Activated CD4-positive, CD25-positive, alpha-beta regulatory T cell (primary cell): ENCODE results near the gene TSPAN17.
A peak's percentile ranks its signal among the peaks of the same experiment; 100 is the strongest.

ENCODE experiments used
- DNase-seq, 4 experiments: peaks; one replicate each; lab custom pipeline; 2025; lab: John Stamatoyannopoulos, UW

TSPAN17 gene

GRCh38 chr5:176642675-176643490 lies 4.4 kb upstream of the TSPAN17 start:
- DNase-seq: no peak

GRCh38 chr5:176643491-176644219 lies 3.6 kb upstream of the TSPAN17 start:
- DNase-seq: no peak

- DNase-seq: no peak
These were observed 3.0 kb upstream of the TSPAN17 start for GRCh38 chr5:176644294-176644693.

- DNase-seq: no peak
These were observed 2.2 kb upstream of the TSPAN17 start for GRCh38 chr5:176644878-176645670.

GRCh38 chr5:176646049-176646706 lies 1.1 kb upstream of the TSPAN17 start:
- DNase-seq: no peak

- DNase-seq: no peak
These were observed 616 bp upstream of the TSPAN17 start for GRCh38 chr5:176646707-176647029.

GRCh38 chr5:176647843-176648473 lies 674 bp downstream of the TSPAN17 start:
- no peak for DNase-seq

GRCh38 chr5:176648474-176649194 lies 1.4 kb downstream of the TSPAN17 start:
- no peak for DNase-seq

GRCh38 chr5:176650354-176650884 lies 3.1 kb downstream of the TSPAN17 start:
- DNase-seq: no peak

GRCh38 chr5:176651472-176651980 lies 4.2 kb downstream of the TSPAN17 start:
- no peak for DNase-seq

- no peak for DNase-seq
These were observed 4.9 kb downstream of the TSPAN17 start for GRCh38 chr5:176652136-176652535.

- peak in 2 of 4 experiments; percentile 46 to 54 for DNase-seq
These were observed 6.4 kb downstream of the TSPAN17 start for GRCh38 chr5:176653401-176654385.

- no peak for DNase-seq
These were observed 7.6 kb downstream of the TSPAN17 start for GRCh38 chr5:176654856-176655255.

- no peak for DNase-seq
These were observed 9.2 kb downstream of the TSPAN17 start for GRCh38 chr5:176656467-176656990.

GRCh38 chr5:176658007-176658599 lies 10.8 kb downstream of the TSPAN17 start:
- peak; percentile 23 to 44 (median 36) for DNase-seq

GRCh38 chr5:176658817-176659511 lies 11.7 kb downstream of the TSPAN17 start:
- no peak for DNase-seq

- no peak for DNase-seq
These were observed 12.2 kb downstream of the TSPAN17 start for GRCh38 chr5:176659512-176659839.

GRCh38 chr5:176659860-176660461 lies 12.7 kb downstream of the TSPAN17 start:
- DNase-seq: no peak
